ENCODE results near the gene ITPK1.

DNA sequence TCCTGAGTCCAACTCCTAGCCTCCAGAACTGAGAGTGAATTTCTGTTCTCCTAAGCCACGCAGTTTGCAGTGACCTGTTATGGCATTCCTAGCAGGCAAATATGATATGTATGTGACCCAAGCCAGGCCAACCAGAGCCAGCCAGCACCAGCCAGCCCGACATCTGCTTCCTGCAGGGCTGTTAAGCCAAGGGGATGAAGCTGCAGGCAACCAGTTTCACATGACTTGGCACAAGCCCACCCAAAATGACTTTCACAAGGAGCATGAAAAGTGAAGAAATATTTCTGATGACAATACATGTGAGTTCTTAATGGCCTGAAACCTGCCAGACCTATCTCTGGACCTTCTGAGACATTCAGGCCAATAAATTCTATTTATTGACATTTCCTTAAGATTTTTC, 68.1 kb downstream of the ITPK1 start:
- TF ChIP-seq EZH2phosphoT487 (IDR thresholded peaks at IDR 0.05; ENCODE audit: insufficient read depth, low read depth) (no peak), EZH2 (IDR thresholded peaks at IDR 0.05; ENCODE audit: insufficient read depth, poor library complexity, severe bottlenecking) (no peak)

Data from GM23248 (cell line).